K562 (cell line): ENCODE results near the gene USP49. TPM values are rescaled to one million over a fixed set of nuclear protein-coding genes. Genes with fewer than 3 reads are reported as not detected.
A peak's percentile ranks its signal among the peaks of the same experiment; 100 is the strongest.

Experiments
- E2F1 ChIP-seq: sonication (generic); formaldehyde crosslinking; IDR thresholded peaks from 2 replicates; pipeline ENCODE4 v1.8.1; 2023; ENCODE audit warnings: mild to moderate bottlenecking, missing genetic modification reagents, moderate library complexity
- GABPB1 ChIP-seq: sonication (generic); formaldehyde crosslinking; IDR thresholded peaks from 2 replicates; pipeline ENCODE4 v1.8.0; 2022; ENCODE audit warnings: mild to moderate bottlenecking, missing genetic modification reagents
- MCM2 ChIP-seq: fragments of 450-650 bp; IDR thresholded peaks from 2 replicates; pipeline ENCODE4 v1.6.1; 2017; ENCODE audit warnings: low read depth, mild to moderate bottlenecking
- NR1H2 ChIP-seq: sonication (generic); formaldehyde crosslinking; IDR thresholded peaks from 2 replicates; pipeline ENCODE4 v1.4.0; 2020; ENCODE audit warnings: mild to moderate bottlenecking, missing genetic modification reagents
- SRF ChIP-seq, 2 experiments: fragments of 250-450, 450-650 bp in 1 of 2; sonication (Bioruptor Pico) in 1 of 2; sonication (generic) in 1 of 2; formaldehyde crosslinking; IDR thresholded peaks; 2 replicates each; pipeline versions ENCODE4 v1.5.0 to v1.5.1; 2020 to 2022; ENCODE audit warnings: mild to moderate bottlenecking in 1 of 2, missing genetic modification reagents in 1 of 2
- ZNF134 ChIP-seq: fragments of 250-450 bp; sonication (Bioruptor Pico); conservative IDR thresholded peaks from 2 replicates; pipeline ENCODE4 v1.4.0; 2020
- polyA plus RNA-seq, 8 experiments: library from polyadenylated mRNA; depleted of rRNA in 4 of 8; stranded (reverse) in 5 of 8; unstranded in 3 of 8; fragments of >200 nt; fragmentation: Nextera tagmentation in 2 of 8; fragmentation: Illumina TruSeq in 1 of 8; extraction: Ambion mirVana in 2 of 8; extraction: Trizol in 1 of 8; gene quantifications; 2 replicates each; pipeline versions ENCODE4 v1.2.1 to v1.2.3, GENCODE V29; 2011 to 2014; ENCODE audit warnings: inconsistent platforms in 1 of 8, missing spikeins in 1 of 8
- total RNA-seq, 7 experiments: library from RNA; depleted of rRNA in 6 of 7; stranded (reverse); fragments of >200 nt in 6 of 7; fragmentation: Illumina TruSeq in 2 of 7; extraction: Trizol in 2 of 7; gene quantifications; 2 replicates each; pipeline versions ENCODE4 v1.2.1 to v1.2.3, GENCODE V29; 2011 to 2021; ENCODE audit warnings: low replicate concordance in 1 of 7
- TF ChIP-seq, protein P1 (sequence below): fragments of 250-450 bp; sonication (Bioruptor Pico); IDR thresholded peaks from 2 replicates; pipeline ENCODE4 v1.6.1; 2021; ENCODE audit warnings: mild to moderate bottlenecking
- TF ChIP-seq, protein P2 (sequence below), 2 experiments: IDR thresholded peaks in 1 of 2; conservative IDR thresholded peaks in 1 of 2; 2 replicates each; pipeline ENCODE4 v1.6.1; 2016; ENCODE audit warnings: low read depth in 2 of 2, mild to moderate bottlenecking in 1 of 2, missing compliant biosample characterization in 1 of 2, missing genetic modification characterization in 1 of 2, moderate library complexity in 1 of 2

Gene USP49
- total and polyA plus RNA-seq, 9 of the 15 experiments (the other 6 are each of a cell fraction or from before 2014, with no cell fraction given) = 1.0 to 9.9 (median 6.5) TPM

- TF ChIP-seq E2F1 (no peak), SRF (CRISPR knock-in tag; IDR thresholded peaks at IDR 0.05) (no peak), GABPB1 (CRISPR knock-in tag) (no peak), MCM2 (no peak), NR1H2 (no peak), ZNF134 (no peak)
- TF ChIP-seq, protein P1, sequence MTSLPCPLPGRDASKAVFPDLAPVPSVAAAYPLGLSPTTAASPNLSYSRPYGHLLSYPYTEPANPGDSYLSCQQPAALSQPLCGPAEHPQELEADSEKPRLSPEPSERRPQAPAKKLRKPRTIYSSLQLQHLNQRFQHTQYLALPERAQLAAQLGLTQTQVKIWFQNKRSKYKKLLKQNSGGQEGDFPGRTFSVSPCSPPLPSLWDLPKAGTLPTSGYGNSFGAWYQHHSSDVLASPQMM = no peak
- TF ChIP-seq, protein P2, sequence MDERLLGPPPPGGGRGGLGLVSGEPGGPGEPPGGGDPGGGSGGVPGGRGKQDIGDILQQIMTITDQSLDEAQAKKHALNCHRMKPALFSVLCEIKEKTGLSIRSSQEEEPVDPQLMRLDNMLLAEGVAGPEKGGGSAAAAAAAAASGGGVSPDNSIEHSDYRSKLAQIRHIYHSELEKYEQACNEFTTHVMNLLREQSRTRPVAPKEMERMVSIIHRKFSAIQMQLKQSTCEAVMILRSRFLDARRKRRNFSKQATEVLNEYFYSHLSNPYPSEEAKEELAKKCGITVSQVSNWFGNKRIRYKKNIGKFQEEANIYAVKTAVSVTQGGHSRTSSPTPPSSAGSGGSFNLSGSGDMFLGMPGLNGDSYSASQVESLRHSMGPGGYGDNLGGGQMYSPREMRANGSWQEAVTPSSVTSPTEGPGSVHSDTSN (CRISPR knock-in tag; IDR thresholded peaks at IDR 0.05; ENCODE audit: low read depth) = no peak
- TF ChIP-seq, protein P2 (tag; conservative IDR thresholded peaks at IDR 0.05; ENCODE audit: low read depth) = 0 out of 2 replicates have a peak, but pooled peaks have one; percentile 52
Measured at GRCh38 chr6:41750374-41750773, 144.8 kb downstream of the USP49 start (continued).
